Epithelial cell of esophagus (primary cell): ENCODE results near the gene FHL2.
"Not testable (repeated sequence)": the region's sequence is repeated elsewhere in the genome, so short reads cannot be mapped to it uniquely, and the experiment has no call there.

Experiments
- DNase-seq: peaks from one replicate; pipeline ENCODE4 v3.0.0; 2010; ENCODE audit warnings: low read depth
- H3K4me3 ChIP-seq: 2 replicates; pipeline ENCODE4 v1.5.1; 2011; ENCODE audit warnings: mild to moderate bottlenecking, low read length, control low read depth
- TF ChIP-seq, protein P1 (sequence below): IDR thresholded peaks from 2 replicates; pipeline ENCODE4 v1.5.1; 2011; ENCODE audit warnings: low read depth, mild to moderate bottlenecking, low read length, control low read depth, inconsistent platforms; ENCODE audit not compliant: insufficient read depth; ENCODE audit errors: missing control alignments

FHL2 gene

DNA sequence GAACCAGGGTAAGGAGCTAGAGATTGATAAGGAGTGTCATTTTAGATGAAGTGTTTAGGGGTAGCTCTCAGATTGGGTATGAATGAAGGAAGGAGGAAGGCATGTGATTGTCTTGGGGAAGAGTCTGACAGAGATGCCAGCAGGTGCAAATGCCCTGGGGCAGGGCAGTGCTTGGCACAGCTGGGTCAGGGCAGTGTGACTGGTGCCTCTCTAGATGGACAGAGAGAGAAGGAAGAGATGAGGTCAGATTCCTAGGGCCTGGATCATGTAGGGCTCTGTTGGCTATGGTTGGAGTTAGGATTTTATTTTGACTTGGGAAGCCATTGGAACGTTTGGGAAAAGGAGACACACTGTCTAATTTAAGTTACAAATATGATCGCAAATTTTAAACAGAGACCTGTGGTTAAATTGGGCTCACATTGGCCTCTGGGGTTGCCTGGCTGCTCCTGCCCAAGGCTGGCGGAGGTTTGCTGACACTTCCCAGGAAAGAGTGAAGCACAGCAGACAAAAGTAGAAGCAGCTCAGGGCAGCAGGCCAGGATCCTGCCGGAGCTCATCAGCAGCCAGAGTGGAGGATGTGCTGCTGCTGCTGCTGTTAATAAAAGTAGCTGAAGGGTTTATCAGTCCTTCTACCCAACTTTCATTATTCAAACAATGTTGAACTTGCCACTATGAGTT is 32.7 kb upstream of the FHL2 start:
- H3K4me3 ChIP-seq: no peak overlapping the region
- DNase-seq: no peak
- TF ChIP-seq, protein P1, sequence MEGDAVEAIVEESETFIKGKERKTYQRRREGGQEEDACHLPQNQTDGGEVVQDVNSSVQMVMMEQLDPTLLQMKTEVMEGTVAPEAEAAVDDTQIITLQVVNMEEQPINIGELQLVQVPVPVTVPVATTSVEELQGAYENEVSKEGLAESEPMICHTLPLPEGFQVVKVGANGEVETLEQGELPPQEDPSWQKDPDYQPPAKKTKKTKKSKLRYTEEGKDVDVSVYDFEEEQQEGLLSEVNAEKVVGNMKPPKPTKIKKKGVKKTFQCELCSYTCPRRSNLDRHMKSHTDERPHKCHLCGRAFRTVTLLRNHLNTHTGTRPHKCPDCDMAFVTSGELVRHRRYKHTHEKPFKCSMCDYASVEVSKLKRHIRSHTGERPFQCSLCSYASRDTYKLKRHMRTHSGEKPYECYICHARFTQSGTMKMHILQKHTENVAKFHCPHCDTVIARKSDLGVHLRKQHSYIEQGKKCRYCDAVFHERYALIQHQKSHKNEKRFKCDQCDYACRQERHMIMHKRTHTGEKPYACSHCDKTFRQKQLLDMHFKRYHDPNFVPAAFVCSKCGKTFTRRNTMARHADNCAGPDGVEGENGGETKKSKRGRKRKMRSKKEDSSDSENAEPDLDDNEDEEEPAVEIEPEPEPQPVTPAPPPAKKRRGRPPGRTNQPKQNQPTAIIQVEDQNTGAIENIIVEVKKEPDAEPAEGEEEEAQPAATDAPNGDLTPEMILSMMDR: no peak

DNA sequence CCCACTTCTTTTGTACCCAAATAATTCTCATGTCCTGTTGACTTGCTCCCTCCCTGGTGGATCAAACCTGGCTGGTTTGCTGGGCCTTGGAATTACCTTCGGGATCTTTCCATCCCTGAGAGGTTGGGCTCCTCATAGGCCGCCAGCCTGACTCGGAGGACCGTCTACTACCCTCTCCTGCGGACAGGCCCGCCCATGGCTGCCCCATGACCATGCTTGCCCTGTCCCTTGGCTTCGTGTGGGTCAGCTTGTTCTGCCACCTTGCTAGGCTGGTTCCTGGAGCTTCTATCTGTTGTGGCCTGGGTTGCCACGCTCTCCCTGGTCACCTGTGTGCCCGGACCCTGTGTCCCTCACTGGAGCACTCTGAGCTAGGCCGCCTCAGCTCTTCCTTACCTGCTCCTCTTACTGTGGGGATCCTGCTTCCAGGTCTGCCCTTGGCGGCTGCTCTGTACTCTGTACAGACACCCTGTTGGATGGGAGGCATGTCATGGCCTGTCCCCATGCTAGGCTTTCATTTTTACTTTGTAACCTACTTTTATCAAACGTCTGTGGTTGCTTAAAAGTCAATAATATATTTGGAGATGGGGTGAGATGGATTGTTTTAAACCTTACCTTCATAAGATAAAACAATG is 29.7 kb upstream of the FHL2 start:
- DNase-seq: peak; percentile 68
- no peak overlapping the region for H3K4me3 ChIP-seq
- TF ChIP-seq, protein P1: no peak

DNA sequence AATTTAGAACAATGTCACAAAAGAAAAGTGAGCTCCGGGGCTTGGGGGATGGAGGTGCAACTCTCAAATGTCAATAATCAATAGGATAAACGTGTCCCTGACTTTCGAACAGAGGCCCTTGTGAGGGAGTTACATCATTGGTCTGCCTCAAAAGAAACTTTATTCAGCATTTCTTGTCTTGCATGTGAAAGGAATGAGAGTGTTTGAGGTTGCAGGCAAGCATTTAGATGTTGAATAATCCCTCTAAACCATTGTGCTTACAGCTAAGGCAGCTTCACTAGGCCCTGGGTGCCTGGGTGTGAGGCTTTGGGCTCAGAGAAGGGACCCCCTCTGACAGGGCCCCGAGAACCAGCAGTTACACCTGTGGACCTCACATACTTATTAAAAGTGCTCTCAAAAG is 28.6 kb upstream of the FHL2 start:
- TF ChIP-seq, protein P1: no peak
- DNase-seq: no peak
- H3K4me3 ChIP-seq: no peak overlapping the region

DNA sequence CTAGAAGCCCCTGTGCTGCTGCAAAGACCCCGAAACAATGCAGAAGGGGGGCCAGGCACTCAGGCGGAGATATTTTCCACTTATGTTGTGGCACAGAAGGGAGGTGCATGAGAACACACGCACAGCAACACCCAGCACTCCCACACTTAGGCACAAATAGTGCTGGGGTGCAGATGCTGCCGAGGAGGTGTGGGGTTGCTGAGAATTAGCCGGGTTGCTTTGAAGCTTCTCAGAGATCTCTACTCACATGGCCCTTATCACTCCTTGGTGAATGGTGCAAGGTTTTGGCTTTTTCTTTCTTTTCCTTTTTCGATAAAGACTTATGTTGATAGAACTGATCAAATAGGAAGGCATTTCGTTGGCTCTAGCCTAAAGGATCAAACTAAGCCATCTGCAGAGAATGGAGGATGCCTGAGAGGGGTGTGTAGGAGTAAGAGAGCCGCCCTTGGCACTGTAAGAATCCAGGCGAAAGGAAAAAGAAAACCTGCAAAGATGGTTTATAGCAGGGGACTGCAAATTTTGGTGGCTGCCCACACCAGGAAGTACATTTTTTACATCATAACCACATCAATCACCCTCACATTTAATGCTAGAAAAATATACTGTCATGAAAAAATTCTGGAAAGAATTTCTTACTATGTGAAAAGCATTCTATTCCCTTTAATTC is 27.9 kb upstream of the FHL2 start:
- TF ChIP-seq, protein P1: no peak
- no peak overlapping the region for H3K4me3 ChIP-seq
- DNase-seq: no peak

DNA sequence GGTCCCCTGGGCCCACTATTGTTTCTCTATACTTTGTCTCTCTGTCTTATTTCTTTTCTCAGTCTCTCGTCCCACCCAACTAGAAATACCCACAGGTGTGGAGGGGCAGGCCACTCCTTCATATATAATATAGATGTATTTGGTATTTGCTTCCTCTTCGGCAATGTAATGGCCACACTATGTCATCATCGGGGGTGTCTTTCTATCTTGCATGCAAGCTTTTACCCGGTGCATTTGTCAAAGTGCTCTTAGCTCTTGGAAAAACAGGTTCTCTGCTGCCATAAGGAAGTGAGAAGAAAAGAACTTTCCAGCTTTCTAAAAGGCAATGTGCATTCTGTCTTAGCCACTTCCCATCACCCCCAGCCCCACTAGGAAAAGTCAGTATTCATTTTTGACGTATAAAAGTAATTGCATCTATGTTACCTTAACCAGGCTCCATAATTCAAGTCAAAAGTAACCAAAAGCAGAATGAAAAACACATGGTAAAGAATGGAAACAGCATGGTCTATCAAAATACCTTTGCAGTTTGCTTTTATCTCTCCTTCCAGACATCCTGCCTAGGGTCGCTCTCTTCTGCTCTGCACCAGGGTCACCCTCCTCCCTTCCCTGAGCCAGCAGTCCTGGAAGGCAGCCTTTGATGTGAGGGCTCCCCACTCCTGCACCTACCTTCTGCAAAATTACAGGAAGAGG is 27.2 kb upstream of the FHL2 start:
- TF ChIP-seq, protein P1: no peak
- no peak overlapping the region for H3K4me3 ChIP-seq

DNA sequence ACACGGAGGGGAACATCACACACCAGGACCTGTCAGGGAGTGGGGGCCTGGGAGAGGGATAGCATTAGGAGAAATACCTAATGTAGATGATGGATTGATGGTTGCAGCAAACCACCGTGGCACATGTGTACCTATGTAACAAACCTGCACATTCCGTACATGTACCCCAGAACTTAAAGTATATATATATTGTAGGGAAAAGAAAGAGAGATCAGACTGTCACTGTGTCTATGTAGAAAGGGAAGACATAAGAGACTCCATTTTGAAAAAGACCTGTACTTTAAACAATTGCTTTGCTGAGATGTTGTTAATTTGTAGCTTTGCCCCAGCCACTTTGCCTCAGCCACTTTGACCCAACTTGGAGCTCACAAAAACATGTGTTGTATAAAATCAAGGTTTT is 26.0 kb upstream of the FHL2 start:
- not testable (repeated sequence) for H3K4me3 ChIP-seq, DNase-seq

More for the DNA sequence above, 27.2 kb upstream of the FHL2 start:
- DNase-seq: no peak

DNA sequence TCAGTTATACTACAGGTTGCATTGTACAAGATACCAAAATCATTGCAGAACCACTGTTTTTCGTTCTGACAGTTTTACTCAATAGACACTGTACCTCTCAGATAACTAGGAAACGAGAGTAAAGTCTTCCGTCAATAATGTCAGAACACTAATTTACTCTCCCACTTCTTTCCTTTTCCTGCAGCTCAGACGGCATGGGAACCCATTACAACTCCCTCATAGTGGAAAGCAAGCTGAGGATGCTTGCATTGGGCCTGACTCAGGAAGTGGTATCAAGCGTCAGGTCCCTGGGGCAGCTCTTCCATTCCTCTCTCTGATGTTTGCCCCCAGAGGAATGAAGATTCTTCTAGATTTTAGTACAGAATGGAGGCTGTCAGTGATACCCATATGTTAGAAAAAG is 23.9 kb upstream of the FHL2 start:
- TF ChIP-seq, protein P1: no peak
- H3K4me3 ChIP-seq: no peak overlapping the region
- DNase-seq: no peak
